PC-3 (cell line): ENCODE results near the gene AHSP.

Experiments
- CTCF ChIP-seq: fragments of 300-600 bp; sonication (generic); conservative IDR thresholded peaks from 2 replicates; pipeline ENCODE4 v1.5.1; 2017; ENCODE audit warnings: antibody characterized with exemption, low read depth, mild to moderate bottlenecking, low read length
- EZH2 ChIP-seq: fragments of 300-600 bp; sonication (generic); IDR thresholded peaks from one replicate; pipeline ENCODE4 v1.6.1; 2017; ENCODE audit warnings: antibody characterized with exemption, mild to moderate bottlenecking, low read length; ENCODE audit not compliant: unreplicated experiment
- EZH2phosphoT487 ChIP-seq: fragments of 300-600 bp; sonication (generic); IDR thresholded peaks from 2 replicates; pipeline ENCODE4 v1.6.1; 2018; ENCODE audit warnings: mild to moderate bottlenecking, antibody characterized with exemption, low read length, borderline replicate concordance

- TF ChIP-seq CTCF (no peak), EZH2 (no peak), EZH2phosphoT487 (no peak)
These were observed 18.9 kb upstream of the AHSP start for GRCh38 chr16:31508706-31509195.
